Keratinocyte (primary cell): ENCODE results near the gene FMNL2. TPM values are rescaled to one million over a fixed set of nuclear protein-coding genes. Genes with fewer than 3 reads are reported as not detected.
A peak's percentile ranks its signal among the peaks of the same experiment; 100 is the strongest.

Source experiments
- DNase-seq: peaks from one replicate; pipeline ENCODE4 v3.0.0-alpha.2; 2011; ENCODE audit warnings: low read depth, missing footprints, low spot score
- FAIRE-seq: peaks from 2 replicates; lab custom pipeline; 2011; peaks lifted over from hg19 to GRCh38; lab: Jason Lieb, UNC
- H2AFZ ChIP-seq: 2 replicates; pipeline ENCODE4 v1.6.0; 2012; ENCODE audit warnings: low read length, control low read depth, inconsistent platforms; ENCODE audit not compliant: control insufficient read depth
- H3K27ac ChIP-seq: 2 replicates; pipeline ENCODE4 v1.5.1; 2011; ENCODE audit warnings: low read length; ENCODE audit not compliant: control insufficient read depth, insufficient read depth
- H3K27me3 ChIP-seq: 3 replicates; pipeline ENCODE4 v1.6.0; 2011; ENCODE audit warnings: low read length; ENCODE audit not compliant: control insufficient read depth, insufficient read depth; ENCODE audit errors: extremely low read depth
- H3K36me3 ChIP-seq, 2 experiments: 2 replicates in 1 of 2; 3 replicates in 1 of 2; pipeline ENCODE4 v1.5.1; 2011; ENCODE audit warnings: low read length in 2 of 2, mild to moderate bottlenecking in 1 of 2; ENCODE audit not compliant: control insufficient read depth in 2 of 2, insufficient read depth in 2 of 2; ENCODE audit errors: extremely low read depth in 1 of 2
- H3K4me1 ChIP-seq: 3 replicates; pipeline ENCODE4 v1.5.1; 2011; ENCODE audit warnings: low read length; ENCODE audit not compliant: control insufficient read depth, insufficient read depth; ENCODE audit errors: extremely low read depth
- H3K4me2 ChIP-seq: 3 replicates; pipeline ENCODE4 v1.6.0; 2011; ENCODE audit warnings: low read depth, low read length; ENCODE audit not compliant: control insufficient read depth, insufficient read depth; ENCODE audit errors: extremely low read depth
- H3K4me3 ChIP-seq, 3 experiments: fragments of 200-600 bp in 1 of 3; sonication (generic) in 1 of 3; 2 replicates in 2 of 3; 3 replicates in 1 of 3; pipeline ENCODE4 v1.5.1; 2011 to 2016; ENCODE audit warnings: low read length in 3 of 3, mild to moderate bottlenecking in 3 of 3, control low read depth in 2 of 3, inconsistent platforms in 1 of 3, low read depth in 1 of 3, mixed read lengths in 1 of 3, mixed run types in 1 of 3, moderate library complexity in 1 of 3; ENCODE audit not compliant: control insufficient read depth in 2 of 3, insufficient read depth in 2 of 3; ENCODE audit errors: extremely low read depth in 1 of 3
- H3K79me2 ChIP-seq: 2 replicates; pipeline ENCODE4 v1.6.0; 2012; ENCODE audit warnings: low read length; ENCODE audit not compliant: control insufficient read depth, insufficient read depth
- H3K9ac ChIP-seq: 3 replicates; pipeline ENCODE4 v1.6.0; 2011; ENCODE audit warnings: low read length; ENCODE audit not compliant: control insufficient read depth, insufficient read depth; ENCODE audit errors: extremely low read depth
- H3K9me1 ChIP-seq: 3 replicates; pipeline ENCODE4 v1.6.0; 2011; ENCODE audit warnings: low read length; ENCODE audit not compliant: control insufficient read depth, insufficient read depth; ENCODE audit errors: extremely low read depth
- H3K9me3 ChIP-seq: 2 replicates; pipeline ENCODE4 v1.5.1; 2012; ENCODE audit warnings: low read depth, low read length; ENCODE audit not compliant: control insufficient read depth
- H4K20me1 ChIP-seq: 3 replicates; pipeline ENCODE4 v1.6.0; 2011; ENCODE audit warnings: low read length; ENCODE audit not compliant: control insufficient read depth, insufficient read depth; ENCODE audit errors: extremely low read depth
- EZH2 ChIP-seq: IDR thresholded peaks from one replicate; pipeline ENCODE4 v1.6.1; 2012; ENCODE audit warnings: inconsistent platforms, mild to moderate bottlenecking, low read length, moderate library complexity
- dilution Hi-C: fragments of 300-500 bp; cut with MboI; formaldehyde crosslinking; loops from one replicate; pipeline ENCODE4 v1.7.0; 2020; ENCODE audit warnings: low sequenced_read_pairs; ENCODE audit not compliant: extremely low pct_ligation_motif_present
- polyA plus RNA-seq, 5 experiments: library from polyadenylated mRNA; depleted of rRNA in 3 of 5; stranded (reverse) in 3 of 5; stranded (forward) in 1 of 5; unstranded in 1 of 5; fragments of >200 nt; gene quantifications; 1 replicate in 1 of 5; 2 replicates in 3 of 5; 3 replicates in 1 of 5; pipeline versions ENCODE4 v1.2.1 to v1.2.3, GENCODE V29; 2011 to 2012; ENCODE audit warnings: missing spikeins in 2 of 5, low read depth in 1 of 5, low replicate concordance in 1 of 5
- TF ChIP-seq, protein P1 (sequence below), 3 experiments: IDR thresholded peaks in 1 of 3; conservative IDR thresholded peaks in 1 of 3; optimal IDR thresholded peaks in 1 of 3; 2 replicates in 2 of 3; 3 replicates in 1 of 3; pipeline versions ENCODE3 to v1.5.1; 2011; ENCODE audit warnings: low read length in 3 of 3, mild to moderate bottlenecking in 3 of 3, moderate library complexity in 2 of 3, control low read depth in 1 of 3, inconsistent platforms in 1 of 3; ENCODE audit not compliant: insufficient read depth in 2 of 3; ENCODE audit errors: extremely low read depth in 1 of 3

FMNL2 gene
- polyA plus RNA-seq, 1 donor (not counting 4 experiments of a cell fraction or from before 2014, with no cell fraction given) = 62.7 TPM

DNA sequence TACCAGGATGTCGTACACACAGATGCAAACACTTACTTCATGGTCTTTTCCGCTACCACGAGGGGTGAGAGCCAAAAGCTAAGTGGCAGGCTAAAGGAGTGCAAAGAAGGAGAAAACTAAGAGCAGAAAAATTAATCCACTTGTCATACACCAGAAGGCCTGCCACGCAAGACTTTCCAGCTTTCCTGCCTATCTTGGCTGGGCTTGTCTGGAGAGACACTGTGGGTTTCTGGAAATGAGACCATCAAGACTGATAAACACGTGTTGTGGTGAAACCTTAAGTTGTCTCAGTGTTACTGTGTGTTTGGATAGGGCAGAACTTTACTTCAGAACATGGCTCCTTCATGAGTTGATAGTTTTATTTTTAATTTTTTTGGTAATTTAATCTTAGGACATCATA lies 175.6 kb downstream of the FMNL2 start:
- TF ChIP-seq EZH2 = no peak
- TF ChIP-seq, protein P1, sequence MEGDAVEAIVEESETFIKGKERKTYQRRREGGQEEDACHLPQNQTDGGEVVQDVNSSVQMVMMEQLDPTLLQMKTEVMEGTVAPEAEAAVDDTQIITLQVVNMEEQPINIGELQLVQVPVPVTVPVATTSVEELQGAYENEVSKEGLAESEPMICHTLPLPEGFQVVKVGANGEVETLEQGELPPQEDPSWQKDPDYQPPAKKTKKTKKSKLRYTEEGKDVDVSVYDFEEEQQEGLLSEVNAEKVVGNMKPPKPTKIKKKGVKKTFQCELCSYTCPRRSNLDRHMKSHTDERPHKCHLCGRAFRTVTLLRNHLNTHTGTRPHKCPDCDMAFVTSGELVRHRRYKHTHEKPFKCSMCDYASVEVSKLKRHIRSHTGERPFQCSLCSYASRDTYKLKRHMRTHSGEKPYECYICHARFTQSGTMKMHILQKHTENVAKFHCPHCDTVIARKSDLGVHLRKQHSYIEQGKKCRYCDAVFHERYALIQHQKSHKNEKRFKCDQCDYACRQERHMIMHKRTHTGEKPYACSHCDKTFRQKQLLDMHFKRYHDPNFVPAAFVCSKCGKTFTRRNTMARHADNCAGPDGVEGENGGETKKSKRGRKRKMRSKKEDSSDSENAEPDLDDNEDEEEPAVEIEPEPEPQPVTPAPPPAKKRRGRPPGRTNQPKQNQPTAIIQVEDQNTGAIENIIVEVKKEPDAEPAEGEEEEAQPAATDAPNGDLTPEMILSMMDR (optimal IDR thresholded peaks at IDR 0.05 in 1 of 3, IDR thresholded peaks at IDR 0.05 in 1 of 3, conservative IDR thresholded peaks at IDR 0.05 in 1 of 3; ENCODE audit: extremely low read depth in 1 of 3, insufficient read depth in 2 of 3, low read length in 3 of 3) = no peak
- H3K9me3 ChIP-seq = no peaks in the 10 kb centered on the region
- peaks cover 42% of the 10 kb centered on the region for H3K4me1 ChIP-seq
- H3K9ac ChIP-seq = no peak overlapping the region
- H3K79me2 ChIP-seq = peaks cover 80% of the 10 kb centered on the region
- FAIRE-seq (no peak), DNase-seq (no peak)
- H3K9me1 ChIP-seq = peaks cover 4% of the 10 kb centered on the region
- dilution Hi-C loops = no loop called here
- no peak overlapping the region for H3K4me2 ChIP-seq
- no peak overlapping the region for H3K4me3 ChIP-seq
- no peaks in the 10 kb centered on the region for H3K36me3 ChIP-seq
- peaks cover 3% of the 10 kb centered on the region for H4K20me1 ChIP-seq
- H3K27ac ChIP-seq = no peak overlapping the region
- no peak overlapping the region for H2AFZ ChIP-seq
- H3K27me3 ChIP-seq = no peaks in the 10 kb centered on the region

DNA sequence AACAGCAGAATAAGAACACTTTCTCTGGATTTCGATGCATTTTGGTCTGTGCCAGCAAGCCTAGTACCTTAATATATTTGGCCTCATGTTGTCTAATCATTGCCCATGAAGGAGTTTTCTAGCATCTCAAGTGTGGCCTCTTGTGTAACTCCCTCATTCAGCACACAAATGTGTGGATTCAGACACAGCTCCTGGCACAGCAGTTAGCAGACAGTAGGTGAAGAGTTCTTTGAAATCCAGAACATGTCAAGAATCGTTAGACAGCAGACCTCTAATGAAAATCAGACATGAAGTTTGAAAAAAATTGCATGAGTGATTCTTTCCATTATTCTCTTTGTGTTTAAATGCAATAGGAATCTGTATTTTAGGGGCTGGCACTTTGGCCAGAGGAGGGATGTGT lies 177.0 kb downstream of the FMNL2 start:
- Histone ChIP-seq H4K20me1 (peaks cover 3% of the 10 kb centered on the region), H3K27ac (no peak overlapping the region), H3K36me3 (no peaks in the 10 kb centered on the region), H3K4me1 (peaks cover 28% of the 10 kb centered on the region), H3K9me3 (no peaks in the 10 kb centered on the region), H2AFZ (no peak overlapping the region), H3K4me2 (no peak overlapping the region), H3K27me3 (no peaks in the 10 kb centered on the region), H3K9me1 (peaks cover 4% of the 10 kb centered on the region), H3K4me3 (no peak overlapping the region), H3K79me2 (peaks cover 82% of the 10 kb centered on the region), H3K9ac (no peak overlapping the region)
- TF ChIP-seq, protein P1 (optimal IDR thresholded peaks at IDR 0.05 in 1 of 3, IDR thresholded peaks at IDR 0.05 in 1 of 3, conservative IDR thresholded peaks at IDR 0.05 in 1 of 3; ENCODE audit: extremely low read depth in 1 of 3, insufficient read depth in 2 of 3, low read length in 3 of 3) = no peak
- no peak for TF ChIP-seq EZH2
- dilution Hi-C loops = no loop called here
- DNase-seq (no peak), FAIRE-seq (peak; percentile 60)
